Measurements from ENCODE around the gene CACNG6. TPM values are rescaled to one million over a fixed set of nuclear protein-coding genes. Genes with fewer than 3 reads are reported as not detected.

Gene CACNG6
- total and polyA plus RNA-seq, 5 experiments from 2014 or later: not detected

DNA sequence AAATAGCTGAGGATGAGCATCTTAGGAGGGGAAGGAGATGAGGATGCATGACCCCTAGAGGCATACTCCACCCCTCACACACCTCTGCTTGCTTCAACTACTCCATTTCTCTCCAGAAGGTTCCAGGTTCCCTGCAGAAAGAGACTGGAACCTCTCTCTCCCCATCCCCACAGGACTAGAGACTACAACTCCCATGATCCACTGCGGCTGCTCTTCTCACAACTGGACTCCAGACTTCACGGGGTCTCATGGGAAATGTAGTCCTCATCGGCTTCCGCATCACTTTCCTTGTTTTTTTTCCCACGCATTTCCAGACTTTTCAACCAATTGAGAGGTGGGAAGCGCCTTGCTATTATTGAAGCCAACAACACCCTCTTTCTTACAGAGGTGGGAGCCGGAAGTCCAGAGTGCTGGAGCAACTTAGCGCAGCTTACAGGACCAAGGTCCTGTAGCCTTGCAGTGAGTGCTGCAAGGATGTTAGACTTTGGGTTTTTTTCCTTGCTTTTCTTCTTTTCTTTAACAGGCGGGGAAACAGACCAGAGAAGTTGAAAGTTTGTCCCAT lies 13.9 kb upstream of the CACNG6 start:
- Mint-ChIP-seq H3K27ac (peak overlapping the region in 3 of 10 donors; percentile 20 to 69 (median 36)), H3K4me1 (peaks cover 23 to 40% (median 31%) of the 10 kb centered on the region in 4 donors), H3K36me3 (peaks cover 1 to 19% (median 17%) of the 10 kb centered on the region in 3 donors), H3K4me3 (peak overlapping the region; percentile 49 to 90 (median 87)), H3K27me3 (peaks cover 36 to 81% (median 57%) of the 10 kb centered on the region in 5 donors), H3K9me3 (peaks cover 0 to 16% (median 8%) of the 10 kb centered on the region in 9 donors)
- POLR2A ChIA-PET: no interaction called here
- DNase-seq: peak; percentile 44 to 80 (median 58)
- ATAC-seq: peak; percentile 72 to 80

DNA sequence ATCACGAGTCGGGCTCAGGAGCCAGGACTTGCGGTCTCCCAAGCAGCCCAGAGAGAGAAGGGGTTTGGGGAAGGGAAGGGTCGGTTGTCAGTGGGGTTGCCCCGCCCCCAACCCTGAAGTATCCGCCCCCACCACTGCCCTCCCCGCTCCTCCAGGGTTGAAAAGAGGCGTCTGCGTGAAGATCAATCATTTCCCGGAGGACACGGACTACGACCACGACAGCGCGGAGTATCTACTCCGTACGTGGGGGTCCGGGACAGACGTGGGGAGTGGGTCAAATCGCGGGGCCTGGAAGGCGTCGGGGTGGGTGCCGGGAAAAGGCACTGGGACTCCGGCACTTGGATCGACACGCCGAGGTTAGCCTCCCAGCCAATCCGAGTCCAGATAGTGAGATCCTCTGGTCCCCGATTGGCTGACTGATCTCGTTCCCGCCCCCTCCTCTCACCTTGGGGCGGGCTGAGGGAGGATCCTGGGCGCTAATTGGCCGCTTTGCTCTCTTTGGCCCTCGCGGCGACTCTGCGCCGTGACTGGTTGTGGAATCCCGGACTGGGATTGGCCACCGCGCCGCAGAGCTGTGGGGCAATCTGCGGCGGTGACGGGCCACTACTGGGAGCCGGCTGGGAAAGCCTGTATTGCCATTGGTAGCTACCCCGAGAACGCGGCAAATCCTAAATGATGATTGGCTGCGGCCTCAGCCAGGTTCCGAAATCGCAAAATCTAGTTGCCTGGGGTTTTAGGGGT lies 13.3 kb upstream of the CACNG6 start:
- Mint-ChIP-seq H3K27ac (no peak overlapping the region), H3K4me1 (peaks cover 23 to 40% (median 31%) of the 10 kb centered on the region in 4 donors), H3K4me3 (peak overlapping the region; percentile 49 to 90 (median 87)), H3K36me3 (peaks cover 1 to 19% (median 17%) of the 10 kb centered on the region in 3 donors), H3K27me3 (peaks cover 33 to 75% (median 51%) of the 10 kb centered on the region in 5 donors), H3K9me3 (peaks cover 0 to 16% (median 9%) of the 10 kb centered on the region in 9 donors)
- ATAC-seq: peak; percentile 10 to 55
- peak in 4 of 10 donors; percentile 26 to 47 (median 42) for DNase-seq
- POLR2A ChIA-PET: no interaction called here

DNA sequence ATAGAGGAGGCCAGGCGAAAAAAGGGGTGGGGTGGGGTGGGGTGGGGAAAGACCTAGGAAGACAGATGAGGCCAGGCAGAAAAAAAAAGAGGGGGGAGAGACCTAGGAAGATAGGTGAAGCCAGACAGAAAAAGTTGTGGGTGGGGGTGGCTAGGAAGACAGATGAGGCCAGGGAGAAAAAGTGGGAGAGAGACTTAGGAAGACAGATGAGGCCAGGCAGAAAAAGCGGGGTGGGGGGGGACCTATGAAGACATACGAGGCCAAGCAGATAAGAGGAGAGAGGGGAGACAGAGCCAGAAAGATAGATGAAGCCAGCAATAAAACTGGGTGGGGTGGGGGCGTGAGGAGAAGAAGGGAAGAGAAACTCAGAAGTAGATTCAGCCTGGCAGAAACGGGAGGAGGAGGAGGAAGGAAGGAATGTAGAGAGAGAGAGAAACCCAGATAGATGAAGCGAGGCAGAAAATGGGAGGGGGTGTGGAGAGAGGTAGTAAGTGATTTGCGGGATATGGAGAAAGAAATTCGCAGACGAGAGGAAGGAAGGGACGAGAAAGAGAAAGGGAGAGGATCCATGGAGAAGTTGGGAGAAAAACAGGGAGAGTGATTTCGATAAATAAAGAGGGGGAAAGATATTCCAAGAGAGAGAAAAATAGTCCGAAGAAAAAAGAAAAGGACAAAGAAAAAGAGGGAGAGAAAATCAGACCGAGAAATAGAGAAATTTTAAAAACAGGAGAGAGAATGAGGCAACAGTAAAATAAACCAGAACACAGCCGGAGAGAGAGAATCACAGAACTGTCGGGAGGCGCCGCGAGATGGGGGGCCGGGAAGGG lies 12.2 kb upstream of the CACNG6 start:
- peaks cover 0 to 16% (median 10%) of the 10 kb centered on the region in 9 donors for H3K9me3 Mint-ChIP-seq
- H3K27ac Mint-ChIP-seq: peak overlapping the region in 3 of 10 donors; percentile 21 to 67 (median 55)
- H3K36me3 Mint-ChIP-seq: peaks cover 1 to 19% (median 17%) of the 10 kb centered on the region in 3 donors
- POLR2A ChIA-PET: no interaction called here
- peak overlapping the region in 8 of 10 donors; percentile 49 to 82 (median 64) for H3K4me3 Mint-ChIP-seq
- ATAC-seq (no peak), DNase-seq (no peak)
- H3K4me1 Mint-ChIP-seq: peaks cover 23 to 40% (median 31%) of the 10 kb centered on the region in 4 donors
- H3K27me3 Mint-ChIP-seq: peaks cover 31 to 66% (median 51%) of the 10 kb centered on the region in 5 donors

DNA sequence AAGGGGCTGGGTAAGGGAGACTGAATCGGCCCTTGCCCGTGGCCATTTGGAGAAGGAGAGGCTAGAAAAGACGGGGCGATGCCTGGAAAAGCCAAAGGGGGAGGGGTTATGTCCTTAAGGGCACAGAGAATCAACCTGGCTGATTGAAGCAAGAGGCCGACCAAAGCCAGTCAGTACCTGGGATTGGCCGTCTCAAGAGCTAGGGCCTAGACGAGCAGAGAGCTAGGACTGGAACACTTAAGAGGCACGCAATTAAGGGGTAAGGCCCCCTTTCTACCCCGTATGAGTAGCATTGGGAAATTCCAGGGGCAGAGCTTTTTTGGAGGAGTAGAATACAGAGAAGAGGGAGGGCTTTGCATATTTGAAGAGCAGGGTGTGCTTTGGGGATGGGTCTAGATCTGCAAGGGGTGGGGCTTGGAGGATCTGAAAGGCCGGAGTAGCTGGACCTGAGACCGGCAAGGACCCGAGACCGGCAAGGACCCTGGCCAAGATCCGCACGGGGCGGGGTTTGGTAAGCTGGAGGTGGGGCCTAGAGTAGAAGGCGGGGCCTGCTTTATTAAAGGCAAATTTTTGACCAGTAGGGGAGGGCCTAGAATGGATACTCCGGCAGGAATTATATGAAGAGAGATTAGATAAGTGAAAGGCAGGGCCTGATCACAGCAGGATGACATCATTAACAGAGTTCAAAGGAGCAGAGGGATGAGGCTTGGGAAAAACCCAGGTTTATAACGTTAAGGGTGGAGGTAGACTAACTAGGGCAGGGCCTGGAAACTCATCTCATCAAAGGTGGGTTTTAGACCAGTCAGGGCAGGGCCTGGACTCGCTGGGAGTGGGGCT lies 10.7 kb upstream of the CACNG6 start:
- H3K36me3 Mint-ChIP-seq: peaks cover 0 to 19% (median 17%) of the 10 kb centered on the region in 3 donors
- no peak for ATAC-seq
- peaks cover 0 to 16% (median 10%) of the 10 kb centered on the region in 9 donors for H3K9me3 Mint-ChIP-seq
- peaks cover 27 to 59% (median 48%) of the 10 kb centered on the region in 5 donors for H3K27me3 Mint-ChIP-seq
- H3K27ac Mint-ChIP-seq: peak overlapping the region in 2 of 10 donors; percentile 37 to 67
- peak overlapping the region; percentile 44 to 82 (median 68) for H3K4me3 Mint-ChIP-seq
- peaks cover 23 to 40% (median 31%) of the 10 kb centered on the region in 4 donors for H3K4me1 Mint-ChIP-seq
- no peak for DNase-seq
- POLR2A ChIA-PET: no interaction called here

DNA sequence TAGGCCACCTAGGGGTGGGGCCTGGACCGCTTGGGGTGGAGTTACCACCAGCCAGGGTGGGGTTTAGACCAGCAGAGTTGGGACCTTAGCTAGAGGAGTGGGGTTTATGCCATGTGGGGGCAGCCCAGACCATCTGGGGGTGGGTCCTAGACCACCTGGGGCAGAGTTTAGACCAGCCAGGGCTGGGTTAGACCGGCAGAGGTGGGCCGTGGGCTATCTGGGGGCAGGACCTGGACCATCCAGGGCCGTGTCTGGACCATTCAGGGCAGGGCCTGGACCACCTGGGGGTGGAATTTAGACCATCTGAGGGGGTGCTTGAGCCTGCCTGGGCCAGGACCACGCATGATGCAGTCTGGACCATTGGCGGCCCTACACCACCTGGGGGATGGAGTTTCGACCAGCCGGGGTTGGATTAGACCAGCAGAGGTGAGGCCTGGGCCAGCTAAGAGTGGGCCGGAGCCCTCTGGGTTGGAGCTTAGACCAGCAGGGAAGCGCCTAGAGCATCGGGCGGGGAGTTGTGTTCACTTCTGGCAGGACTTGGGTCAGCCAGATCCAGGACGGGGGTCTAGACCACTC lies 10.0 kb upstream of the CACNG6 start:
- ATAC-seq: no peak
- Mint-ChIP-seq H3K4me3 (peak overlapping the region; percentile 6 to 82 (median 64)), H3K36me3 (peaks cover 0 to 19% (median 17%) of the 10 kb centered on the region in 3 donors), H3K27ac (no peak overlapping the region), H3K9me3 (peaks cover 0 to 16% (median 10%) of the 10 kb centered on the region in 9 donors), H3K4me1 (peaks cover 23 to 40% (median 31%) of the 10 kb centered on the region in 4 donors), H3K27me3 (peaks cover 23 to 52% (median 42%) of the 10 kb centered on the region in 5 donors)
- no peak for DNase-seq
- POLR2A ChIA-PET: no interaction called here

DNA sequence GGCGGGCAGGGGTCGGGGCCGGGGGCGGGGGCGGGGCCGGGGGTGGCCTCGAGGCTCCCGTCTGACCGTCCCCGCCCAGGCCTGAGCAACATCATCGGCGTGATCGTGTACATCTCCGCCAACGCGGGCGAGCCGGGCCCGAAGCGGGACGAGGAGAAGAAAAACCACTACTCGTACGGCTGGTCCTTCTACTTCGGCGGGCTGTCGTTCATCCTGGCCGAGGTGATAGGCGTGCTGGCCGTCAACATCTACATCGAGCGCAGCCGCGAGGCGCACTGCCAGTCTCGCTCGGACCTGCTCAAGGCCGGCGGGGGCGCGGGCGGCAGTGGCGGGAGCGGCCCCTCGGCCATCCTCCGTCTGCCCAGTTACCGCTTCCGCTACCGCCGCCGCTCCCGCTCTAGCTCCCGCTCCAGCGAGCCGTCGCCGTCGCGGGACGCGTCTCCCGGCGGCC lies 9.4 kb upstream of the CACNG6 start:
- Mint-ChIP-seq H3K4me3 (peak overlapping the region in 1 of 10 donors; percentile 49), H3K36me3 (peaks cover 0 to 19% (median 17%) of the 10 kb centered on the region in 3 donors), H3K27me3 (peaks cover 23 to 46% (median 37%) of the 10 kb centered on the region in 5 donors), H3K27ac (no peak overlapping the region), H3K4me1 (peaks cover 23 to 40% (median 31%) of the 10 kb centered on the region in 4 donors), H3K9me3 (peaks cover 0 to 16% (median 10%) of the 10 kb centered on the region in 9 donors)
- no peak for ATAC-seq
- POLR2A ChIA-PET: no interaction called here
- DNase-seq: no peak

DNA sequence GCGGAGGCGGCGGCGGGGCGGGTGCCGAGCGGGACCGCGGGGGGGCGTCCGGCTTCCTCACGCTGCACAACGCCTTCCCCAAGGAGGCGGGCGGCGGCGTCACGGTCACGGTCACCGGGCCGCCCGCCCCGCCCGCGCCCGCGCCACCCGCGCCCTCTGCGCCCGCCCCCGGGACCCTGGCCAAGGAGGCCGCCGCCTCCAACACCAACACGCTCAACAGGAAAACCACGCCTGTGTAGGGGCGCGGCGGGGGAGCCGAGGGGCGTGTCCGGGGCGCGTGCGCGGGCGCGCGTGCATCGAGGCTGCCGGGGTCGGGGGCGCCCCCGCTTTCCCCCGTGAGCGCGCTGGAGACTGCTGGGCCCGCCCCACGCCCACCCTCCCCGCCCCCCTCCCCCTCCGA lies 8.8 kb upstream of the CACNG6 start:
- Mint-ChIP-seq H3K9me3 (peaks cover 0 to 16% (median 10%) of the 10 kb centered on the region in 9 donors), H3K4me3 (no peak overlapping the region), H3K27ac (no peak overlapping the region), H3K27me3 (peaks cover 19 to 41% (median 33%) of the 10 kb centered on the region in 5 donors), H3K4me1 (peaks cover 20 to 35% (median 28%) of the 10 kb centered on the region in 4 donors), H3K36me3 (peaks cover 0 to 19% (median 17%) of the 10 kb centered on the region in 3 donors)
- POLR2A ChIA-PET: no interaction called here
- DNase-seq (peak in 4 of 10 donors; percentile 8 to 42 (median 17)), ATAC-seq (peak; percentile 38 to 42)

DNA sequence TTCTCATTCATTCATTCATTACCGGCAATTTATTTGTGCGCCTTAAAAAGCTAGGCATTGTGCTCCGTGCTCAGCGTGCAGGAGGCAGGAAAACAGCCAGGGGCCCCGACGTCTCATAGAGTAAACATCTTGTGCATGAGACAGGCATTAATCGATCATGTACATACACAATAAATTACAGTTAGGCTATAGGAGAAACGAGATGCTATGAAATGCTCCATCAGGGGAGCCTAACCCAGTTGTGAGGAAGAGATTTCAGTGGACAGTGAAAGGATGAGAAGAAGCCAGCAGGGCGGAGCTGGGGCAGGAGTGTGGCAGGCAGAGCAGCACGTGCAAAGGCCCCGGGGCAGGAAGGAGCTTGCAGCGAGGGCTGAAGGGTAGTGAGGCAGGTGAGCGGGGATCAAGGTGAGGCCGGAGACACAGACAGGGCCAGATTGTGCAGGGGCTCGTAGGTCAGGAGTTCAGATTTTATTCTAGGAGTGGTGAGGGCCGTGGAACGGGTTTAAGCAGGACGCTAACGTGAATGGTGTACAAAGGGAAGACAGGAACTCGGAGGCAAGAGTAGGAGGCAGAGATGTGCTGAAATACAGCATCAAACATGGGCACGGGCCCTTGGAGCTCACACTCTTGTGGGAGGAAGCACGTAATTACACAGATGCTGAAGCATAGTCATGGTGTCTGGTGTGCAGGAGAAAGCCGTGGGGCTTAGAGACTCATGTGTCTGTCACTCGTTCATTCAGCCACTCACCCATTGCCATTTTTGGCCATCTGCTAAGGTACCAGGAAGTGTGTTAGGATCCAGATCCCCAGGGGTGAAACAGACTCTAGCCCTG lies 7.8 kb upstream of the CACNG6 start:
- DNase-seq (no peak), ATAC-seq (no peak)
- H3K27me3 Mint-ChIP-seq: peaks cover 17 to 31% (median 29%) of the 10 kb centered on the region in 5 donors
- H3K27ac Mint-ChIP-seq: no peak overlapping the region
- peaks cover 20 to 30% (median 22%) of the 10 kb centered on the region in 4 donors for H3K4me1 Mint-ChIP-seq
- POLR2A ChIA-PET: no interaction called here
- no peak overlapping the region for H3K4me3 Mint-ChIP-seq
- H3K36me3 Mint-ChIP-seq: peaks cover 0 to 19% (median 17%) of the 10 kb centered on the region in 3 donors
- H3K9me3 Mint-ChIP-seq: peaks cover 0 to 16% (median 9%) of the 10 kb centered on the region in 9 donors

DNA sequence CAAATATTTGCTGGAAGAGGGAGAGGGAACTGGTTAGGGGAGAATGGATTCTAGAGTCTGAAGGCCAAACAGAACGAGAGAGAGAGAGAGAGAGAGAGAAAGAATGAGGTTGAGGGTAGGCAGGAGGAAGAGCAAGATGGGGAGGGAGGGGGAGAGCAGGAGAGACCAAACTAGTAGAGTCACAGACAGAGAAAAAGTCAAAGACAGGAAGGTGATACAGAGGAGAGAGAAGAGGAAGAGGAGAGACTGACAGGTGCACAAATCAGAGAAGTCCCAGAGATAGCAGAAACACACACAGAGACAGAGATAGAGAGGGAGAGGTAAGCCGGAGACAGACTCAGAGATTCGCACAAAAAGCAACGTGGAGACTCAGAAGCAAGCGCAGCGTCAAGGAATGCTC lies 5.6 kb upstream of the CACNG6 start:
- H3K4me3 Mint-ChIP-seq: no peak overlapping the region
- H3K9me3 Mint-ChIP-seq: peaks cover 0 to 7% (median 3%) of the 10 kb centered on the region in 9 donors
- DNase-seq (no peak), ATAC-seq (no peak)
- H3K27me3 Mint-ChIP-seq: peaks cover 6 to 21% (median 12%) of the 10 kb centered on the region in 5 donors
- peaks cover 0 to 3% (median 2%) of the 10 kb centered on the region in 3 donors for H3K36me3 Mint-ChIP-seq
- H3K4me1 Mint-ChIP-seq: peaks cover 2 to 8% (median 6%) of the 10 kb centered on the region in 4 donors
- POLR2A ChIA-PET: interaction anchor here (0.7 kb wide), 1 partner anchor 43 kb away, joined by 3 read pairs; no protein-coding TSS in a partner anchor
- H3K27ac Mint-ChIP-seq: no peak overlapping the region

DNA sequence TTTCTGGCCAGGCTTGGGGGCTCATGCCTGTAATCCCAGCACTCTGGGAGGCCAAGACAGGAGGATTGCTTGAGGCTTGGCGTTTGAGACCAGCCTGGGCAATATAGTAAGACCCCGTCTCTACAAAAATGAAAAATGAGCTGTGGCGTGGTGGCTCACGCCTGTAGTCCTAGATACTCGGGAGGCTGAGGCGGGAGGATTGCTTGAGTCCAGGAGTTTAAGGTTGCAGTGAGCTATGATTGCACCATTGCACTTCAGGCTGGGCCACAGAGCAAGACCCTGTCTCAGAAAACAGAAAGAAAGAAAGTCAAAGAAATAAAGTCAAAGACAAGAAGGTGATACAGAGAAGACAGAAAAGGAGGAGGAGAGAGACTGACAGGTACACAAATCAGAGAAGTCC lies 2.5 kb upstream of the CACNG6 start:
- peaks cover 9 to 32% (median 20%) of the 10 kb centered on the region in 5 donors for H3K27me3 Mint-ChIP-seq
- ATAC-seq: no peak
- DNase-seq: no peak
- H3K4me1 Mint-ChIP-seq: peaks cover 4 to 9% (median 6%) of the 10 kb centered on the region in 4 donors
- H3K9me3 Mint-ChIP-seq: peaks cover 0 to 3% (median 0%) of the 10 kb centered on the region in 9 donors
- POLR2A ChIA-PET: no interaction called here
- peaks cover 0 to 4% (median 0%) of the 10 kb centered on the region in 3 donors for H3K36me3 Mint-ChIP-seq
- H3K4me3 Mint-ChIP-seq: peak overlapping the region in 1 of 10 donors; percentile 4
- H3K27ac Mint-ChIP-seq: peak overlapping the region in 2 of 10 donors; percentile 19 to 21

Data from naive thymus-derived CD8-positive, alpha-beta T cell (primary cell).